ENCODE data around the gene GNMT.

DNA sequence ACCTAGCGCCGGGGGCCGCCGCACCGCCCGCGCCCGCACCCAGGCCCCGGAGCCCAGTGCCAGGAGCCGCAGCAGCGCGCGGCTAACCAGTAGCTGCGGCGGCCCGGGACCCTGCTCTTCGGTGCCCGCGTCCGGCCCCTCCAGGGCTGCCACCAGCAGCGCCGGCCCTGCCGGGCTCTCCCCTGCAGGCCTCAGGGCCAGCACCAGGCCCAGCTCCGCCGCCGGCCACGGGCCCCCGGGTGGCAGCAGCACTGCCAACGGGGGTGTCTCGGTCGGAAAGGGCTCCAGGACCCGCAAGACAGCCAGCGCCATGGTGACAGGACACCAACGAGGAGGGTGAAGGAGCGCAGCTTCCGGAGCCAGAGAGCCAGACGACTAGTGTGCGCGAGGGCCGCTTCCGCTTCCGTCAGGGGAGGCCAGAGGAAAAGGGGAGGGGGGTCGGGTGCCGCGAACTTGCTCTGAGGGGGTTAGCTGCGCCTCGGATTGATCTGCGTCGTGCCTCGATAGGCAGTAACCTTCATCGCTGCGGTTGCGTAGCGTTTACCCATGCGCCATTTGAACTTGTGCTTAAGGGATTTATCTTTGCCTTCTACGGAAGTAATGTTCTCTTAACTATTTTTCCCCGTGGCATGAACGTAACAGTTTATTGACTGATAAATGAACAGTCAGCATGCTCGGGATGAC, 18.4 kb downstream of the GNMT start, which contains the start of gene PEX6:
- no peak for TF ChIP-seq EZH2phosphoT487 (IDR thresholded peaks at IDR 0.05; ENCODE audit: low read depth)
- no peak for TF ChIP-seq CTCF (IDR thresholded peaks at IDR 0.05; ENCODE audit: low read depth, low read length)
